B cell (primary cell): ENCODE results near the gene DNAJB6. TPM values are rescaled to one million over a fixed set of nuclear protein-coding genes. Genes with fewer than 3 reads are reported as not detected.

Experiments used
- ATAC-seq: fragments of 200-7000 bp; cut with Tn5 transposase; one replicate; pipeline ENCODE4 v1.10.0; 2021; ENCODE audit warnings: low read depth, mild to moderate bottlenecking, moderate number of reproducible peaks, moderate library complexity
- CTCF ChIA-PET: fragments of 350-600 bp; sonication (Branson Sonifier 250); formaldehyde crosslinking; loops from one replicate; lab custom pipeline; 2021; ENCODE audit warnings: antibody characterized with exemption, inconsistent platforms; lab: Charles Lee
- POLR2A ChIA-PET: fragments of 350-600 bp; sonication (Branson Sonifier 250); formaldehyde crosslinking; loops from one replicate; lab custom pipeline; 2021; ENCODE audit warnings: antibody characterized with exemption; lab: Charles Lee
- DNase-seq: peaks from one replicate; pipeline ENCODE4 v3.0.0; 2013
- H2AFZ ChIP-seq: 2 replicates; pipeline ENCODE4 v1.6.1; 2012; ENCODE audit warnings: mild to moderate bottlenecking, low read depth, low read length; ENCODE audit not compliant: insufficient read depth, poor library complexity, severe bottlenecking
- H3K27ac ChIP-seq, 2 donors: 1 replicate in 1 of 2; 2 replicates in 1 of 2; pipeline ENCODE4 v1.5.1; 2012 to 2013; ENCODE audit warnings: low read length in 2 of 2, mild to moderate bottlenecking in 2 of 2, moderate library complexity in 1 of 2
- H3K27me3 ChIP-seq, 4 experiments: fragments of 200-600 bp in 1 of 4; sonication (generic) in 1 of 4; replicated peaks in 1 of 4; 1 replicate in 2 of 4; 2 replicates in 2 of 4; pipeline versions ENCODE4 v1.6.1 to v1.7.0; 2013 to 2016; ENCODE audit warnings: low read length in 3 of 4, mild to moderate bottlenecking in 2 of 4, mixed read lengths in 1 of 4, moderate library complexity in 1 of 4; ENCODE audit not compliant: insufficient read depth in 4 of 4, control insufficient read depth in 3 of 4; ENCODE audit errors: control extremely low read depth in 1 of 4
- H3K36me3 ChIP-seq, 2 experiments: replicated peaks in 1 of 2; 1 replicate in 1 of 2; 2 replicates in 1 of 2; pipeline versions ENCODE4 v1.6.1 to v1.7.1; 2013; ENCODE audit warnings: low read length in 1 of 2; ENCODE audit not compliant: insufficient read depth in 2 of 2, control insufficient read depth in 1 of 2; ENCODE audit errors: control extremely low read depth in 1 of 2, extremely low read depth in 1 of 2
- H3K4me1 ChIP-seq, 2 donors: fragments of 200-600 bp in 1 of 2; sonication (generic) in 1 of 2; 1 replicate in 1 of 2; 2 replicates in 1 of 2; pipeline versions ENCODE4 v1.5.1 to v1.6.1; 2013 to 2017; ENCODE audit warnings: low read length in 2 of 2; ENCODE audit not compliant: control insufficient read depth in 2 of 2, insufficient read depth in 2 of 2
- H3K4me2 ChIP-seq: replicated peaks from 2 replicates; pipeline ENCODE3; 2012; ENCODE audit warnings: mild to moderate bottlenecking, low read depth, low read length; ENCODE audit not compliant: poor library complexity, severe bottlenecking
- H3K4me3 ChIP-seq, 5 experiments: fragments of 200-600 bp in 1 of 5; sonication (generic) in 1 of 5; 1 replicate in 3 of 5; 2 replicates in 2 of 5; pipeline versions ENCODE4 v1.5.1 to v1.7.0; 2011 to 2016; ENCODE audit warnings: low read length in 4 of 5, mild to moderate bottlenecking in 4 of 5, low read depth in 2 of 5, control low read depth in 1 of 5, moderate library complexity in 1 of 5; ENCODE audit not compliant: insufficient read depth in 1 of 5; ENCODE audit errors: control extremely low read depth in 1 of 5, extremely low read depth in 1 of 5
- H3K79me2 ChIP-seq: fragments of 200-600 bp; sonication (generic); one replicate; pipeline ENCODE4 v1.6.0; 2016; ENCODE audit warnings: low read length; ENCODE audit not compliant: control insufficient read depth, insufficient read depth
- H3K9ac ChIP-seq: fragments of 200-600 bp; sonication (generic); 2 replicates; pipeline ENCODE4 v1.6.1; 2017; ENCODE audit warnings: mild to moderate bottlenecking, low read length, moderate library complexity
- H3K9me3 ChIP-seq, 3 donors: one replicate each; pipeline versions ENCODE4 v1.6.1 to v1.7.1; 2013; ENCODE audit warnings: low read length in 2 of 3; ENCODE audit not compliant: control insufficient read depth in 2 of 3, insufficient read depth in 1 of 3; ENCODE audit errors: control extremely low read depth in 1 of 3
- H4K20me1 ChIP-seq: 2 replicates; pipeline ENCODE4 v1.6.0; 2012; ENCODE audit warnings: mild to moderate bottlenecking, low read length; ENCODE audit not compliant: insufficient read depth, control insufficient read depth, poor library complexity, severe bottlenecking
- H3K27ac Mint-ChIP-seq: one replicate; pipeline ENCODE4 v1.8.0; 2021; ENCODE audit warnings: mixed read lengths
- H3K27me3 Mint-ChIP-seq: one replicate; pipeline ENCODE4 v1.8.0; 2021; ENCODE audit warnings: mixed read lengths
- H3K4me1 Mint-ChIP-seq: one replicate; pipeline ENCODE4 v1.8.0; 2021; ENCODE audit warnings: mixed read lengths
- H3K4me3 Mint-ChIP-seq: one replicate; pipeline ENCODE4 v1.8.0; 2021; ENCODE audit warnings: mixed read lengths
- H3K9me3 Mint-ChIP-seq: one replicate; pipeline ENCODE4 v1.8.0; 2022; ENCODE audit warnings: mixed read lengths; ENCODE audit not compliant: insufficient read depth
- CTCF ChIP-seq: fragments of 200-600 bp; IDR thresholded peaks from one replicate; pipeline ENCODE4 v1.8.0; 2022; ENCODE audit warnings: antibody characterized with exemption, mild to moderate bottlenecking
- EZH2 ChIP-seq: IDR thresholded peaks from 2 replicates; pipeline ENCODE4 v1.6.1; 2012; ENCODE audit warnings: borderline replicate concordance, low read depth, mild to moderate bottlenecking, moderate library complexity, low read length; ENCODE audit not compliant: insufficient read depth, poor library complexity, severe bottlenecking
- WGBS: methylation state at CpG from one replicate; pipeline ENCODE4 v1.1.5; 2013; ENCODE audit warnings: missing lambda C conversion rate; ENCODE audit not compliant: insufficient coverage; 5-methylcytosine and 5-hydroxymethylcytosine counted together
- intact Hi-C: fragments of 100-400 bp; cut with micrococcal nuclease; formaldehyde crosslinking; loops from one replicate; pipeline ENCODE4 v1.10.0; 2022
- polyA plus RNA-seq: library from polyadenylated mRNA; depleted of rRNA; stranded (reverse); fragments of >200 nt; gene quantifications from 2 replicates; pipeline ENCODE4 v1.2.3, GENCODE V29; 2012
- total RNA-seq, 2 donors: library from RNA; stranded (reverse); fragments of 120-200 nt in 1 of 2; gene quantifications; 1 replicate in 1 of 2; 2 replicates in 1 of 2; pipeline versions ENCODE4 v1.2.3 to v1.2.4, GENCODE V29; 2013 to 2022

The DNAJB6 gene
- total and polyA plus RNA-seq, 2 donors (not counting 1 experiment from before 2014, with no cell fraction given), result 22.4 to 116 TPM

GRCh38 chr7:157464971-157465886 lies 128.4 kb downstream of the DNAJB6 start:
- Histone ChIP-seq H2AFZ (no peak overlapping the region), H3K4me3 (no peak overlapping the region), H3K9ac (no peak overlapping the region), H3K4me2 (no peak overlapping the region), H3K27me3 (peaks cover 0 to 10% (median 0%) of the 10 kb centered on the region in 4 experiments), H3K27ac (no peak overlapping the region), H4K20me1 (no peaks in the 10 kb centered on the region), H3K9me3 (no peaks in the 10 kb centered on the region), H3K36me3 (no peaks in the 10 kb centered on the region), H3K79me2 (no peaks in the 10 kb centered on the region), H3K4me1 (no peaks in the 10 kb centered on the region)
- ATAC-seq, result no peak
- peaks cover 16% of the 10 kb centered on the region for H3K27me3 Mint-ChIP-seq
- ChIA-PET POLR2A (no interaction called here), CTCF (no interaction called here)
- intact Hi-C loops, result no loop called here
- TF ChIP-seq EZH2 (no peak), CTCF (no peak)
- no peak for DNase-seq
- 69% methylated on average over 24 of the region's 30 CpGs for WGBS
- no peak overlapping the region for H3K4me3 Mint-ChIP-seq
- H3K27ac Mint-ChIP-seq, result no peak overlapping the region
- H3K9me3 Mint-ChIP-seq, result no peaks in the 10 kb centered on the region
- H3K4me1 Mint-ChIP-seq, result no peaks in the 10 kb centered on the region
